Activated CD8-positive, alpha-beta T cell treated with anti-CD3 and anti-CD28 coated beads, Interleukin-2, amount 10 ng/mL, durations not matched to agents 7 days and 5 days (primary cell): ENCODE measurements around the gene ZNF629. TPM values are rescaled to one million over a fixed set of nuclear protein-coding genes. Genes with fewer than 3 reads are reported as not detected.

Experiments
- ATAC-seq: fragments of 150-1000 bp; cut with Tn5 transposase; one replicate; pipeline ENCODE4 v1.10.0; 2021; ENCODE audit warnings: moderate library complexity
- CTCF ChIA-PET: fragments of 350-600 bp; sonication (Branson Sonifier 250); formaldehyde crosslinking; loops from one replicate; lab custom pipeline; 2021; ENCODE audit warnings: antibody characterized with exemption; lab: Charles Lee
- POLR2A ChIA-PET: fragments of 350-600 bp; sonication (Branson Sonifier 250); formaldehyde crosslinking; loops from one replicate; lab custom pipeline; 2021; ENCODE audit warnings: antibody characterized with exemption; lab: Charles Lee
- DNase-seq: peaks from one replicate; pipeline ENCODE4 v3.0.0-alpha.2; 2020
- H3K27ac Mint-ChIP-seq: one replicate; pipeline ENCODE4 v1.8.0; 2021; ENCODE audit warnings: mild to moderate bottlenecking, mixed read lengths
- H3K27me3 Mint-ChIP-seq: one replicate; pipeline ENCODE4 v1.8.0; 2021; ENCODE audit warnings: low read depth, mixed read lengths
- H3K36me3 Mint-ChIP-seq: one replicate; pipeline ENCODE4 v1.8.0; 2021; ENCODE audit warnings: low read depth, mixed read lengths
- H3K4me1 Mint-ChIP-seq: one replicate; pipeline ENCODE4 v1.8.0; 2021; ENCODE audit warnings: low read depth, mixed read lengths
- H3K4me3 Mint-ChIP-seq: one replicate; pipeline ENCODE4 v1.8.0; 2021; ENCODE audit warnings: mild to moderate bottlenecking, mixed read lengths
- H3K9me3 Mint-ChIP-seq: one replicate; pipeline ENCODE4 v1.8.0; 2022; ENCODE audit warnings: mixed read lengths; ENCODE audit not compliant: insufficient read depth
- total RNA-seq, 2 experiments: library from RNA; stranded (reverse); gene quantifications; one replicate each; pipeline ENCODE4 v1.2.3, GENCODE V29; 2021

The ZNF629 gene
- total RNA-seq, 2 experiments from 2014 or later: 1.7 to 1.9 TPM

DNA sequence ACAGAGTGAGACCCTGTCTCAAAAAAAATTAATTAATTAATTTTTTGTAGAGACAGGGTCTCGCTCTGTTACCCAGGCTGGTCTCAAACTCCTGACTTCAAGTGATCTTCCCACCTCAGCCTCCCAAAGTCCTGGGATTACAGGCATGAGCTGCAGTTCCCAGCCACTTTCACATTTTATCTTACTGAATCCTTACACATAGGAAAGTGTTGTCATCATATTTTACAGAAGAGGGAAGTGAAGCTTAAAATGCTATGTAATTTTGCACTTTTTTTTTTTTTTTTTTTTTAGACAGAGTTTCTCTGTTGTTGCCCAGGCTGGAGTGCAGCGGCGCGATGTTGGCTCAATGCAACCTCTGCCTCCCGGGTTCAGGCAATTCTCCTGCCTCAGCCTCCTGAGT, 21.1 kb upstream of the ZNF629 start:
- no peak overlapping the region for H3K4me3 Mint-ChIP-seq
- ChIA-PET POLR2A (no interaction called here), CTCF (interaction anchor here (0.8 to 0.9 kb wide), 2 partner anchors 33 to 94 kb away, joined by 3 read pairs; no protein-coding TSS in a partner anchor)
- H3K4me1 Mint-ChIP-seq: peaks cover 18% of the 10 kb centered on the region
- no peak for ATAC-seq
- H3K27ac Mint-ChIP-seq: no peak overlapping the region
- H3K36me3 Mint-ChIP-seq: no peaks in the 10 kb centered on the region
- H3K27me3 Mint-ChIP-seq: peaks cover 13% of the 10 kb centered on the region
- no peaks in the 10 kb centered on the region for H3K9me3 Mint-ChIP-seq
- no peak for DNase-seq

GRCh38 chr16:30805370-30806169, 18.6 kb upstream of the ZNF629 start:
- DNase-seq: peak; percentile 34
- POLR2A ChIA-PET: interaction anchor here (0.7 to 2.0 kb wide), 8 partner anchors 9 to 546 kb away, joined by 3 to 10 read pairs (median 3); partner anchors contain the start of gene PHKG2
- H3K4me1 Mint-ChIP-seq: peaks cover 29% of the 10 kb centered on the region
- ATAC-seq: peak; percentile 71
- H3K36me3 Mint-ChIP-seq: no peaks in the 10 kb centered on the region
- no peaks in the 10 kb centered on the region for H3K9me3 Mint-ChIP-seq
- peaks cover 9% of the 10 kb centered on the region for H3K27me3 Mint-ChIP-seq
- H3K4me3 Mint-ChIP-seq: peak overlapping the region; percentile 57
- CTCF ChIA-PET: interaction anchor here (1.2 to 3.3 kb wide), 7 partner anchors 8 to 69 kb away, joined by 4 to 47 read pairs (median 5); no protein-coding TSS in a partner anchor
- peak overlapping the region; percentile 28 for H3K27ac Mint-ChIP-seq

- Mint-ChIP-seq H3K9me3 (no peaks in the 10 kb centered on the region), H3K27ac (peak overlapping the region; percentile 28), H3K27me3 (peaks cover 11% of the 10 kb centered on the region), H3K36me3 (no peaks in the 10 kb centered on the region), H3K4me1 (peaks cover 29% of the 10 kb centered on the region), H3K4me3 (peak overlapping the region; percentile 57)
- ChIA-PET POLR2A (interaction anchor here (0.7 to 2.0 kb wide), 8 partner anchors 9 to 546 kb away, joined by 3 to 10 read pairs (median 3); partner anchors contain the start of gene PHKG2), CTCF (interaction anchor here (1.2 to 3.3 kb wide), 7 partner anchors 8 to 70 kb away, joined by 4 to 47 read pairs (median 5); no protein-coding TSS in a partner anchor)
- peak; percentile 12 for ATAC-seq
- no peak for DNase-seq
Measured at GRCh38 chr16:30805056-30805369, 18.0 kb upstream of the ZNF629 start.

- ChIA-PET POLR2A (interaction anchor here (0.7 to 1.2 kb wide), 3 partner anchors 11 to 71 kb away, joined by 3 read pairs; no protein-coding TSS in a partner anchor), CTCF (interaction anchor here (0.9 to 1.6 kb wide), 5 partner anchors 10 to 99 kb away, joined by 3 to 13 read pairs (median 4); no protein-coding TSS in a partner anchor)
- no peaks in the 10 kb centered on the region for H3K36me3 Mint-ChIP-seq
- H3K4me3 Mint-ChIP-seq: no peak overlapping the region
- H3K4me1 Mint-ChIP-seq: peaks cover 29% of the 10 kb centered on the region
- ATAC-seq (peak; percentile 52), DNase-seq (peak; percentile 42)
- H3K27me3 Mint-ChIP-seq: peaks cover 8% of the 10 kb centered on the region
- H3K27ac Mint-ChIP-seq: peak overlapping the region; percentile 10
- H3K9me3 Mint-ChIP-seq: no peaks in the 10 kb centered on the region
Measured at GRCh38 chr16:30802936-30803335, 15.9 kb upstream of the ZNF629 start.

GRCh38 chr16:30797670-30798309, 10.8 kb upstream of the ZNF629 start:
- ATAC-seq (peak; percentile 60), DNase-seq (no peak)
- H3K4me1 Mint-ChIP-seq: peaks cover 7% of the 10 kb centered on the region
- no peaks in the 10 kb centered on the region for H3K9me3 Mint-ChIP-seq
- ChIA-PET CTCF (interaction anchor here (0.9 to 3.4 kb wide), 6 partner anchors 8 to 144 kb away, joined by 3 to 15 read pairs (median 5); no protein-coding TSS in a partner anchor), POLR2A (no interaction called here)
- H3K36me3 Mint-ChIP-seq: no peaks in the 10 kb centered on the region
- H3K27ac Mint-ChIP-seq: no peak overlapping the region
- peaks cover 2% of the 10 kb centered on the region for H3K27me3 Mint-ChIP-seq
- no peak overlapping the region for H3K4me3 Mint-ChIP-seq

GRCh38 chr16:30794634-30795033, 7.6 kb upstream of the ZNF629 start:
- no peaks in the 10 kb centered on the region for H3K9me3 Mint-ChIP-seq
- ChIA-PET CTCF (no interaction called here), POLR2A (interaction anchor here (0.8 kb wide), 1 partner anchor 9 kb away, joined by 3 read pairs; no protein-coding TSS in a partner anchor)
- no peaks in the 10 kb centered on the region for H3K36me3 Mint-ChIP-seq
- no peak for ATAC-seq
- H3K27ac Mint-ChIP-seq: no peak overlapping the region
- H3K4me1 Mint-ChIP-seq: no peaks in the 10 kb centered on the region
- DNase-seq: no peak
- H3K27me3 Mint-ChIP-seq: no peaks in the 10 kb centered on the region
- H3K4me3 Mint-ChIP-seq: no peak overlapping the region

DNA sequence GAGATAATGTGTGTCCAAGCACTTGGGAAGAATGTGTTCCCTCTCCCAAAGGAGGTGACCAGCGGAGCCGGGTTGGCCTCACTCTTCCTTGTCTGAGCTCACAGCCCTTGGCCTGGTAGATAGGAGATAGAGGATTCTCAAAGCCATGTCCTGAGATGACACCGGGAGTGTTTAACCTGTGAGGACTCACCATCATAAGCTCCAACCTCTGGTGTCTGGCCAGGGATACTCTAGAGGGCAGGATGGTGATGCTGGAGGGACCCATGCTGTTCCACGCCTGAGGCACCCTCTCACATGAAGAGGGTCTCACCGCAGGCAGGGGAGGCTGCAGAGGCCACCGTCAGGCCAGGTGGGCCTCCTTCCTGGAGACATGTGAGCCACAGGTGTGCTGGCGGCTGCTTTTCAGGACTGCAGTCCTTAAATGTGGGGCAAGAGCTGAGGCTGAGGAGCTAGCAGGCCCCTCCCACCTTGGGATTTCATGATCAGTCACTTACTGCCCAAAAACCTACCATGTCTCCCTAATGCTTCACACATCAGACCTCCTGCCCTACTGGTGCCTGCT, 6.6 kb upstream of the ZNF629 start:
- DNase-seq (no peak), ATAC-seq (no peak)
- POLR2A ChIA-PET: interaction anchor here (0.5 to 1.2 kb wide), 2 partner anchors 9 to 107 kb away, joined by 3 to 5 read pairs; no protein-coding TSS in a partner anchor
- H3K9me3 Mint-ChIP-seq: no peaks in the 10 kb centered on the region
- CTCF ChIA-PET: interaction anchor here (1.1 to 1.6 kb wide), 4 partner anchors 9 to 157 kb away, joined by 4 to 6 read pairs (median 4); no protein-coding TSS in a partner anchor
- no peaks in the 10 kb centered on the region for H3K4me1 Mint-ChIP-seq
- no peaks in the 10 kb centered on the region for H3K27me3 Mint-ChIP-seq
- H3K36me3 Mint-ChIP-seq: no peaks in the 10 kb centered on the region
- no peak overlapping the region for H3K27ac Mint-ChIP-seq
- H3K4me3 Mint-ChIP-seq: no peak overlapping the region

DNA sequence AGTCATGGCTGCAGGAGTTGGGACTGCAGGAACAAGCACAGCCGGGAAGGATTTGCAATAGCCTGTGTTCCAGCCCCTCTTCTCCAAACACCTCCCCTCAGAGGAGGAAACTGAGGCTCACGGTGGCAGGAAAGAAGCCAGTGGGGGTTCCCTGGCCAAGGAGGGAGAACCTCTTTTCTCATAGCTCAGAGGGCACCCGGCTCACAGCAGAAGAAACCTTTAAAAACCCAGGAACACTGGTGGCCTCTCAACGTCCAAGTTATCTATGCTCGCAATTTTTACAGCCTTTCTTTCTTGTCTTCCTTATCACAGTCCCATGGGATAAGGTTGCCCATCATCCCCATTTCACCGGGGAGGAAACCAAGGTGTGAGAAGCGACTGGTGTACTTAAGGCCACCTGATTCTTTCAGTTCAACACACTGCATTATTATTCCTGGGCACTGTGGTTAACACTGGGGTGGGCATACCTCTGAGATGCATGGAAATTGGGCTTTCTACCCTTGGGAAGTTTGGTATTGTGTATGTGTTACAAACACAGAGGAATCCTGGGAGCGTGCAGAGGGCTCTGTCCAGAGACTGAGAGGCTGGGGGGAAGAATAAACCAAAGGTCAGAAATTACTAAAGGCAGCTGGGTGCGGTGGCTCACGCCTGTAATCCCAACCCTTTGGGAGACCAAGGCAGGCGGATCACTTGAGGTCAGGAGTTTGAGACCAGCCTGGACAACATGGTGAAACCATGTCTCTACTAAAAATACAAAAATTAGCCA, 791 bp upstream of the ZNF629 start:
- CTCF ChIA-PET: interaction anchor here (0.7 to 1.3 kb wide), 2 partner anchors 27 kb away, joined by 3 read pairs; no protein-coding TSS in a partner anchor
- POLR2A ChIA-PET: no interaction called here
- ATAC-seq (no peak), DNase-seq (no peak)
- peaks cover 3% of the 10 kb centered on the region for H3K36me3 Mint-ChIP-seq
- no peak overlapping the region for H3K27ac Mint-ChIP-seq
- H3K27me3 Mint-ChIP-seq: peaks cover 9% of the 10 kb centered on the region
- H3K4me3 Mint-ChIP-seq: peak overlapping the region; percentile 76
- H3K4me1 Mint-ChIP-seq: peaks cover 10% of the 10 kb centered on the region
- H3K9me3 Mint-ChIP-seq: no peaks in the 10 kb centered on the region

DNA sequence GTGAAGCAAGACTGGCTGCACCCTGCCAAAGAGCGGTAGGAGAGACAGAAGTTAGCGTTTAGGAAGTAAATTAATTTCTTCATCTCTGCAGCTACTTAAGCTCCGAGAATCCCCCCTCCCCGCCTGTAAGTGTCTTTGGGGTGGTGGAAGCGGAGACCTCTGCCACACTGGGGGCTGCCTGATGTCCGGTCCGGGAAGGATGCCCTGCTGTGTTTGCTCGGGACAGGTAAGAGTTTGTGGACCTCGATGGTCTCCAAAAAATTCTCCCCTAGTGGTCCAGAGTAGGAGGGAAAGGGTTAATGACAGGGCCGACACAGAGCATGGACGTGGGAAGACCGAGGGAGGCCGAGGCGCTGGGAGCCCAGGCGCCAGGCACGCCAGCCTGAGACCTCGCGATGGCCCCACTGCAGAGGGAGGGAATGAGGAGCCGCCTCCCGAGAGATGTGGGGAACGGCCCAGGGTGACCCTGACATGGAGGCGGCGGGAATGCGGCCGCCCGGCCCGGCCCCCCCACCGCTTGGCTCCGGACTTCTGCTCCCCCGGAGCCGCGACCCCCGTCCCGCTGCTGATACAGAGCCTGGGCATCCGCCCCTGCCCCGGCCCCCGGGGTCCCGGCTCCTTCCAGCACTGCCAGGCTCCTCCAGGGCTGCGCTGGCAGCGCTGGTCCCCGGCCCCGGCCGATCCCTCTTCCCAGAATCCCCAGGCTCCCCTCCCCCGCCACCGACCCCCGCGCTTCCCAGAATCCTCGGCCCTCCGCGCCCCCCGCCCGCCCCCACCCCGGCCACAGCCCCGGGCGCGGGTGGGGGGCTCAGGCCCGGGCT, 680 bp downstream of the ZNF629 start:
- ATAC-seq: peak; percentile 70
- ChIA-PET CTCF (no interaction called here), POLR2A (no interaction called here)
- no peaks in the 10 kb centered on the region for H3K9me3 Mint-ChIP-seq
- H3K27me3 Mint-ChIP-seq: peaks cover 9% of the 10 kb centered on the region
- DNase-seq: no peak
- peaks cover 3% of the 10 kb centered on the region for H3K36me3 Mint-ChIP-seq
- H3K4me3 Mint-ChIP-seq: peak overlapping the region; percentile 59
- peaks cover 10% of the 10 kb centered on the region for H3K4me1 Mint-ChIP-seq
- no peak overlapping the region for H3K27ac Mint-ChIP-seq
